GM23338 (cell line): ENCODE data around the gene OBSCN.

Experiments used
- CTCF ChIP-seq, 2 experiments: fragments of 200-600 bp in 1 of 2; sonication (generic) in 1 of 2; conservative IDR thresholded peaks; 2 replicates each; pipeline versions ENCODE4 v1.5.1 to v1.6.1; 2016 to 2017; ENCODE audit warnings: antibody characterized with exemption in 2 of 2, low read depth in 2 of 2, mild to moderate bottlenecking in 2 of 2, moderate library complexity in 1 of 2
- EZH2 ChIP-seq: fragments of 200-600 bp; sonication (generic); IDR thresholded peaks from one replicate; pipeline ENCODE4 v1.8.0; 2017; ENCODE audit warnings: antibody characterized with exemption, mild to moderate bottlenecking, low read depth; ENCODE audit not compliant: unreplicated experiment
- POLR2AphosphoS5 ChIP-seq: IDR thresholded peaks from 2 replicates; pipeline ENCODE4 v1.6.1; 2016; ENCODE audit warnings: antibody characterized with exemption, low read depth
- STAT1 ChIP-seq: IDR thresholded peaks from one replicate; pipeline ENCODE4 v1.6.1; 2016; ENCODE audit warnings: antibody characterized with exemption; ENCODE audit not compliant: unreplicated experiment
- TF ChIP-seq, protein P1 (sequence below): IDR thresholded peaks from one replicate; pipeline ENCODE4 v1.6.1; 2018; ENCODE audit warnings: antibody characterized with exemption; ENCODE audit not compliant: unreplicated experiment
- TF ChIP-seq, protein P2 (sequence below): IDR thresholded peaks from 2 replicates; pipeline ENCODE4 v1.6.1; 2016; ENCODE audit warnings: antibody characterized with exemption

DNA sequence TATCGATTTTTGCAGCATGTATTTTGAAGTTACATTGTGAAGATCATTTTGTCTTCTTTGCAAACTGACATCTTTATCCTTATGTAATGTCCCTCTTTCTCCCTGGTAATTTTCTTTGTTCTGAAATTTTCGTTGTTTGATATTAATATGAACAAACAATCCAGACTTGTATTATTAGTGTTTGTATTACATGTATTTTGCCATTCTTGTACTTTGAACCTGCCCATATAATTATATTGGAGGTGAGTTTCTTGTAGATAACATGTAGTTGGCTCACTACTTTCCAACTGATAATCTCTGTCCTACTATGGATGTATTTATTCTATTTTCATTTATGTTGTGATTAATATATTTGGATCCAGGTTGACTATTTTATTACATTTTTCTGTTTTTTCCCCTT, 27.1 kb downstream of the OBSCN start:
- no peak for TF ChIP-seq EZH2
- no peak for TF ChIP-seq CTCF (conservative IDR thresholded peaks at IDR 0.05; ENCODE audit: low read depth in 2 of 2)
- no peak for TF ChIP-seq POLR2AphosphoS5
- TF ChIP-seq, protein P1, sequence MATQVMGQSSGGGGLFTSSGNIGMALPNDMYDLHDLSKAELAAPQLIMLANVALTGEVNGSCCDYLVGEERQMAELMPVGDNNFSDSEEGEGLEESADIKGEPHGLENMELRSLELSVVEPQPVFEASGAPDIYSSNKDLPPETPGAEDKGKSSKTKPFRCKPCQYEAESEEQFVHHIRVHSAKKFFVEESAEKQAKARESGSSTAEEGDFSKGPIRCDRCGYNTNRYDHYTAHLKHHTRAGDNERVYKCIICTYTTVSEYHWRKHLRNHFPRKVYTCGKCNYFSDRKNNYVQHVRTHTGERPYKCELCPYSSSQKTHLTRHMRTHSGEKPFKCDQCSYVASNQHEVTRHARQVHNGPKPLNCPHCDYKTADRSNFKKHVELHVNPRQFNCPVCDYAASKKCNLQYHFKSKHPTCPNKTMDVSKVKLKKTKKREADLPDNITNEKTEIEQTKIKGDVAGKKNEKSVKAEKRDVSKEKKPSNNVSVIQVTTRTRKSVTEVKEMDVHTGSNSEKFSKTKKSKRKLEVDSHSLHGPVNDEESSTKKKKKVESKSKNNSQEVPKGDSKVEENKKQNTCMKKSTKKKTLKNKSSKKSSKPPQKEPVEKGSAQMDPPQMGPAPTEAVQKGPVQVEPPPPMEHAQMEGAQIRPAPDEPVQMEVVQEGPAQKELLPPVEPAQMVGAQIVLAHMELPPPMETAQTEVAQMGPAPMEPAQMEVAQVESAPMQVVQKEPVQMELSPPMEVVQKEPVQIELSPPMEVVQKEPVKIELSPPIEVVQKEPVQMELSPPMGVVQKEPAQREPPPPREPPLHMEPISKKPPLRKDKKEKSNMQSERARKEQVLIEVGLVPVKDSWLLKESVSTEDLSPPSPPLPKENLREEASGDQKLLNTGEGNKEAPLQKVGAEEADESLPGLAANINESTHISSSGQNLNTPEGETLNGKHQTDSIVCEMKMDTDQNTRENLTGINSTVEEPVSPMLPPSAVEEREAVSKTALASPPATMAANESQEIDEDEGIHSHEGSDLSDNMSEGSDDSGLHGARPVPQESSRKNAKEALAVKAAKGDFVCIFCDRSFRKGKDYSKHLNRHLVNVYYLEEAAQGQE, result no peak
- TF ChIP-seq, protein P2, sequence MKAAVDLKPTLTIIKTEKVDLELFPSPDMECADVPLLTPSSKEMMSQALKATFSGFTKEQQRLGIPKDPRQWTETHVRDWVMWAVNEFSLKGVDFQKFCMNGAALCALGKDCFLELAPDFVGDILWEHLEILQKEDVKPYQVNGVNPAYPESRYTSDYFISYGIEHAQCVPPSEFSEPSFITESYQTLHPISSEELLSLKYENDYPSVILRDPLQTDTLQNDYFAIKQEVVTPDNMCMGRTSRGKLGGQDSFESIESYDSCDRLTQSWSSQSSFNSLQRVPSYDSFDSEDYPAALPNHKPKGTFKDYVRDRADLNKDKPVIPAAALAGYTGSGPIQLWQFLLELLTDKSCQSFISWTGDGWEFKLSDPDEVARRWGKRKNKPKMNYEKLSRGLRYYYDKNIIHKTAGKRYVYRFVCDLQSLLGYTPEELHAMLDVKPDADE, result no peak
- TF ChIP-seq STAT1, result no peak
